ENCODE measurements around the gene ADGRD1.

- TF ChIP-seq CTCF (IDR thresholded peaks at IDR 0.05; ENCODE audit: low read depth, low read length, poor library complexity, severe bottlenecking) (no peak), EZH2phosphoT487 (IDR thresholded peaks at IDR 0.05; ENCODE audit: borderline replicate concordance, low read length) (no peak)
Observed at GRCh38 chr12:131097202-131098177, 143.8 kb downstream of the ADGRD1 start.
